GM12865 (cell line): Measurements from ENCODE around the gene PTPRN2.

Experiments used
- DNase-seq: peaks from one replicate; pipeline ENCODE4 v3.0.0; 2010; ENCODE audit warnings: low read depth
- H3K4me3 ChIP-seq: 2 replicates; pipeline ENCODE4 v1.5.1; 2011; ENCODE audit warnings: mild to moderate bottlenecking, low read depth, low read length, control low read depth
- TF ChIP-seq, protein P1 (sequence below): IDR thresholded peaks from 2 replicates; pipeline ENCODE4 v1.5.1; 2011; ENCODE audit warnings: low read length, control low read depth, low read depth, inconsistent platforms; ENCODE audit not compliant: insufficient read depth; ENCODE audit errors: missing control alignments

The PTPRN2 gene

DNA sequence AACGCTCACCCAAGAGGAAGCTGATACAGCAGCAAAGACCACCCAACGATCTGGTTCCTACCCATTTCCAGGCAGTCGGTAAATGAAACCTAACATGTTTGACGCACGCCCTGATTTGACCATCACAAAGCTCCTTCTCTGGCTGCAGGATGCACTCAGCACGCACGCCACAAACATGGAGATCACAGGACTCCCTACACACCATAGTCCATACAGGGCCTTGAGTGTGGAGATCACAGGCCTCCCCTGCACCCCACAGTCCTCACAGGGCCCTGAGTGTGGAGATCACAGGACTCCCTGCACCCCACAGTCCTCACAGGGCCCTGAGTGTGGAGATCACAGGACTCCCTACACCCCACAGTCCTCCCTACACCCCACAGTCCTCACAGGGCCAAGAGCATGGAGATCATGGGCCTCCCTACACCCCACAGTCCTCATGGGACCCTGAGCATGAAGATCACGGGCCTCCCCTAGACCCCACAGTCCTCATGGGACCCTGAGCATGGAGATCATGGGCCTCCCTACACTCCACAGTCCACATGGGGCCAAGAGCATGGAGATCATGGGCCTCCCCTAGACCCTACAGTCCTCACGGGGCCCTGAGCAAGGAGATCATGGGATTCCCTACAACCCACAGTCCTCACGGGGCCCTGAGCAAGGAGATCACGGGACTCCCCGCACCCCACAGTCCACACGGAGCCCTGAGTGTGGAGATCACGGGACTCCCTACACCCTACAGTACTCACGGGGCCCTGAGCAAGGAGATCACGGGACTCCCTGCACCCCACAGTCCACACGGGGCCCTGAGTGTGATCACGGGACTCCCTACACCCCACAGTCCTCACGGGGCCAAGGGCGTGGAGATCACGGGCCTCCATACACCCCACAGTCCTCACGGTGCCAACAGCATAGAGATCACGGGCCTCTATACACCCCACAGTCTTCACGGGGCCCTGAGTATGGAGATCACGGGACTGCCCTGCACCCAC, 841.6 kb downstream of the PTPRN2 start:
- DNase-seq = no peak
- H3K4me3 ChIP-seq = no peak overlapping the region
- TF ChIP-seq, protein P1, sequence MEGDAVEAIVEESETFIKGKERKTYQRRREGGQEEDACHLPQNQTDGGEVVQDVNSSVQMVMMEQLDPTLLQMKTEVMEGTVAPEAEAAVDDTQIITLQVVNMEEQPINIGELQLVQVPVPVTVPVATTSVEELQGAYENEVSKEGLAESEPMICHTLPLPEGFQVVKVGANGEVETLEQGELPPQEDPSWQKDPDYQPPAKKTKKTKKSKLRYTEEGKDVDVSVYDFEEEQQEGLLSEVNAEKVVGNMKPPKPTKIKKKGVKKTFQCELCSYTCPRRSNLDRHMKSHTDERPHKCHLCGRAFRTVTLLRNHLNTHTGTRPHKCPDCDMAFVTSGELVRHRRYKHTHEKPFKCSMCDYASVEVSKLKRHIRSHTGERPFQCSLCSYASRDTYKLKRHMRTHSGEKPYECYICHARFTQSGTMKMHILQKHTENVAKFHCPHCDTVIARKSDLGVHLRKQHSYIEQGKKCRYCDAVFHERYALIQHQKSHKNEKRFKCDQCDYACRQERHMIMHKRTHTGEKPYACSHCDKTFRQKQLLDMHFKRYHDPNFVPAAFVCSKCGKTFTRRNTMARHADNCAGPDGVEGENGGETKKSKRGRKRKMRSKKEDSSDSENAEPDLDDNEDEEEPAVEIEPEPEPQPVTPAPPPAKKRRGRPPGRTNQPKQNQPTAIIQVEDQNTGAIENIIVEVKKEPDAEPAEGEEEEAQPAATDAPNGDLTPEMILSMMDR = no peak

DNA sequence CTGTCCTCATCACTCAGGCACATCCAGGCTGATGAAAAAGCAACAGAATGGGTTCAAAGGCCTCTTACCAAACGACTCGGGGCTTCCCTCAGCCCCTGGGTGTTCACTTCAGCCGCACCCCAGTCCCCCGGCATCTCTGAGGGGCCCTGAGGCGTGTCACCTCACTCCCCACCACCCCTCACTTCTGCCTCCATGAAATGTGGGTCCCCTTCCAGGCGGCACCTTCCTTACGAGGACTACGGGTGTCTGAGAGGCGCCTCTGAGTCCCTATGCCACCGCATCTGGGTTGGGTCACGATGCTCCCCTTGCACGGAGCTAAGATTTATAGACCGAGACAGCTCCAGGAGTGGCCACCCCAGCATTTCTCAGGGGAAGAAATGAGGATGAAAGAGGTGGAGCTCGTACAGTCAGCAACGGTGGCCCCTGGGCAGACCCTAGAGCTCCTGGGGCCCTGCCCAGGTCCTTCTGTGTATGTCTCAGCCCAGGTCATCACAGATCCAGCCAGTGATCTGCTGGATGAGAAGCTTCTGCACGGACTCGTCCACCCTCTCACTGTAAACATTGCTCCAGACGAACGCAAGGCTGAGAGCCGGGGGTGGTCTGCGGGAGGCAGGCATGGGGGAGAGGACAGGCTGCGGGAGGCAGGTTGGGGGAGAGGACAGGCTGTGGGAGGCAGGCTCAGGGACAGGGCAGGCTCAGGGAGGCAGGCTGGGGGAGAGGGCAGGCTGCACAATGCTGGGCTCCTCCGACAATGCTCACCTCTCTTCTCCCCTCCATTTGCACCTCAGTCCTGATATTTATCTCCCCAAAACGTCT, 842.6 kb downstream of the PTPRN2 start:
- H3K4me3 ChIP-seq = no peak overlapping the region
- no peak for DNase-seq
- TF ChIP-seq, protein P1 = no peak

DNA sequence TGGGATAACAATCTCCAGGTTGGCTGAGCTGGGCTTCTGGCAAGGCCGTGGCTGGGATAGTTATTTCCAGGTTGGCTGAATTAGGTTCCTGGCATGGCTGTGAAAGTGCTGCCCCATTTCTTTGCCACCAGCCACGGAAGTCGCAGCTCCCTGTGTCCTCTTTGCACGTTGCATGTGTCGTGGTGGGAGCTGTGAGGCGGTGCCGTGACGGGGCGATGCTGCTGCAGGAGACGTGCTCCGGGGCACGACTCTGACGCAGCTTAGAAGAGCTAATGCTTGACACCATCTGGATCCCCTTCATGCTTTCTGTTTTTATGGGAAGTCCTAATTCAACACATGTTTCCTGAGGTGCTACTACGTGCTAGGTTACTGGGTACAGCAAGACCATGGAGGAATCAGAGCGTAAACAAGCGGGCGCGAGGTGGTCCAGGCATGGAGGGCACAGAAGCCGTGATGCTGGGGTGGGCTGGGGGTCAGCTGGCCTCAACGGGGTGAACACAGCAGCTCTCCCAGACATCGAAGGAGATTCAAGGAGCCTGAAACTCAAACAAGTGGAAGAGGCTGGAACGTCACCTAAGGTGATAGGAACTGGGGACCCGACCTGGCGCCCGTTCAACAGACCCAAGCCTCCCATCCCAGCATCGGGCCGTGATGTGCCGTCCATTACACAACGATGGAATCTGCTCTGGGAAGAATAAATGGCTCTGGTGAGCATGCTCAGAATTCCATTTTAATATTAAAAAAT, 843.7 kb downstream of the PTPRN2 start:
- DNase-seq = no peak
- TF ChIP-seq, protein P1 = no peak
- H3K4me3 ChIP-seq = no peak overlapping the region

DNA sequence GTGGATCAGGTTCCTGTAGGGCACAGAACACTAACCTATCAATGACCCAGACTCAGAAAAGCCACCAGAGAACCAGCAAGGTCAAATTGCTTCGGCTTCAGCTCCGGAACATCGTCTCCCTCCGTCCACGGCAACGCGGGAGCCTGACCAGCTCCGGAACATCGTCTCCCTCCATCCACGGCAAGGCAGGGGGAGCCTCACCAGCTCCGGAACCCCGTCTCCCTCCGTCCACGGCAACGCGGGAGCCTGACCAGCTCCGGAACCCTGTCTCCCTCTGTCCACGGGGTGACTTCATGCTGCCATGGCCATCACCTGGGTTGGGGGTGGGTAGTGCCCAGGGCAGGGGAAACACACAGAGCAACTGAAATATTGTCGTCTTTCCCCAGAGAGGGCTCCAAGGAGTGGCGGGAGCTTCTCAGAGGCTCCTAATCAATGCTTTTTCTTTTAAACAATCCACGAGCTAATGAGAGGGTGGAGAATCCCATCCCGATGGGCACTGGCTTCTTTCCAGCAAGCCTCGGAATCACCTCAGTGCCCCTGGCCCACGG, 847.3 kb downstream of the PTPRN2 start:
- no peak overlapping the region for H3K4me3 ChIP-seq
- DNase-seq = no peak
- TF ChIP-seq, protein P1 = no peak

DNA sequence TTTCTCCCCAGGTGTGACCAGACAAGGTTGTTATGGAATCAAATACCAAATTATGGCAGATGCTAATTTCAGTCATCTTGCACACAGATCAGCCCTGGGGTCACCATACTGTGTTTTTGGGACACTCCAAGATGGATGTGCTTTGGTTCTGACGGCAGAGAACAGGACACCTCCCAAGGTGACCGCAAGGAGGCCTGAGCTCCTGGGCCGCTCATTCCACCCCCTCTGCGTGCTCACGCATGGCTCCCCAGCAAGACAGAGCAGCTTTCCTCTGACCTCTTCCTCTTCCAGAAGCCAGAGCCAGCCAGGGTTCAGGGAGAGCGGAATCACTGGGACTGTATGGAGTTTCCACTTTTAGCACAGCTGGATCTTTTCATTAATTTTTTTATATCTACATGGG, 848.0 kb downstream of the PTPRN2 start:
- DNase-seq = no peak
- TF ChIP-seq, protein P1 = no peak
- no peak overlapping the region for H3K4me3 ChIP-seq

DNA sequence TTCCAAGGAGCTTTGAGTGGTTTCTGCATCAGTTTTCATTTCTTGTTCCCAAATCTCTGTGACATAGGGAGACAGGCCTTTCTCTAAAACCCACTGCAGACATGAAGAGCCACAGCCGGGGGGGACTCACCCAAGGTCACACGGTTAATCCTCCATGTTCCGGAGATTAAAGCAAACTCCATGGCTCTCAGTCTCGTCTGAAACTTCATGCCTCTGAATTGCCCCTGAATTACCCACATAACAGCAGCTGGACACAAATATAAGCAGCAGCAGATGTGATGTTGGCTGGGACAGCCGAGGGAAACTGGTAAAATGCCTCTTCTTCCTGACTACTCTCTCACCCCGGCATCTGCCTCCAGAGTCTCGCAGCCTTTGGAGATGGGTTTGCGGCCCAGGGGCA, 848.6 kb downstream of the PTPRN2 start:
- no peak for DNase-seq
- TF ChIP-seq, protein P1 = no peak

More for the DNA sequence above, 848.6 kb downstream of the PTPRN2 start:
- no peak overlapping the region for H3K4me3 ChIP-seq
